Measurements from ENCODE around the gene DHTKD1. TPM values are rescaled to one million over a fixed set of nuclear protein-coding genes. Genes with fewer than 3 reads are reported as not detected.

The DHTKD1 gene
- total RNA-seq, 1 experiment from 2014 or later: 15.8 TPM

GRCh38 chr10:12144538-12144937 is 75.8 kb downstream of the DHTKD1 start:
- TF ChIP-seq TCF7L2 (IDR thresholded peaks at IDR 0.05; ENCODE audit: low read depth, low read length) (no peak), POLR2AphosphoS5 (IDR thresholded peaks at IDR 0.05; ENCODE audit: low read depth, low read length) (no peak), SIN3A (IDR thresholded peaks at IDR 0.05; ENCODE audit: borderline replicate concordance, insufficient read depth, low read depth, low read length) (no peak), CTCF (IDR thresholded peaks at IDR 0.05) (no peak), REST (IDR thresholded peaks at IDR 0.05; ENCODE audit: insufficient read depth in 1 of 2, low read depth in 2 of 2, low read length in 1 of 2) (no peak)

GRCh38 chr10:12150163-12150562 is 81.4 kb downstream of the DHTKD1 start:
- no peak for TF ChIP-seq REST (IDR thresholded peaks at IDR 0.05; ENCODE audit: insufficient read depth in 1 of 2, low read depth in 2 of 2, low read length in 1 of 2)
- no peak for TF ChIP-seq SIN3A (IDR thresholded peaks at IDR 0.05; ENCODE audit: borderline replicate concordance, insufficient read depth, low read depth, low read length)
- Histone ChIP-seq H3K4me3 (ENCODE audit: low read depth in 2 of 2, low read length in 2 of 2) (no peak overlapping the region), H3K4me1 (ENCODE audit: control insufficient read depth, insufficient read depth, low read length) (no peaks in the 10 kb centered on the region), H3K27ac (ENCODE audit: low read length) (no peak overlapping the region), H3K27me3 (ENCODE audit: control insufficient read depth, insufficient read depth, low read length) (no peaks in the 10 kb centered on the region), H3K36me3 (ENCODE audit: control insufficient read depth, insufficient read depth, low read length) (peaks cover 3% of the 10 kb centered on the region; the same call in 1 of the 2 replicates), H3K9me3 (ENCODE audit: control insufficient read depth, insufficient read depth, low read depth, low read length) (no peaks in the 10 kb centered on the region)
- ATAC-seq (no peak), DNase-seq (ENCODE audit: low read depth, low spot score) (no peak)
- ChIA-PET CTCF (no interaction called here), POLR2A (no interaction called here)
- intact Hi-C loops (cut with micrococcal nuclease; ENCODE audit: unreplicated experiment) (no loop called here), in situ Hi-C loops (cut with HindIII; ENCODE audit: low pct_unique_long_range_greater_than_20kb, low sequenced_read_pairs) (no loop called here)
- BruUV-seq (replicated peaks): TSS peak; percentile 31

More at GRCh38 chr10:12144538-12144937, 75.8 kb downstream of the DHTKD1 start:
- H3K27ac ChIP-seq (ENCODE audit: low read length): no peak overlapping the region
- no peaks in the 10 kb centered on the region for H3K9me3 ChIP-seq (ENCODE audit: control insufficient read depth, insufficient read depth, low read depth, low read length)
- H3K4me3 ChIP-seq (ENCODE audit: low read depth in 2 of 2, low read length in 2 of 2): no peak overlapping the region
- DNase-seq (ENCODE audit: low read depth, low spot score) (no peak), ATAC-seq (no peak)
- BruUV-seq (replicated peaks): no TSS peak
- CTCF ChIA-PET: interaction anchor here (0.6 kb wide), 1 partner anchor 9 kb away, joined by 4 read pairs; no protein-coding TSS in a partner anchor
- intact Hi-C loops (cut with micrococcal nuclease; ENCODE audit: unreplicated experiment): no loop called here
- no peaks in the 10 kb centered on the region for H3K27me3 ChIP-seq (ENCODE audit: control insufficient read depth, insufficient read depth, low read length)
- H3K36me3 ChIP-seq (ENCODE audit: control insufficient read depth, insufficient read depth, low read length): peaks cover 6% of the 10 kb centered on the region; the same call in 1 of the 2 replicates
- POLR2A ChIA-PET: no interaction called here
- in situ Hi-C loops (cut with HindIII; ENCODE audit: low pct_unique_long_range_greater_than_20kb, low sequenced_read_pairs): no loop called here
- no peaks in the 10 kb centered on the region for H3K4me1 ChIP-seq (ENCODE audit: control insufficient read depth, insufficient read depth, low read length)

Measured in Panc1 (cell line).